NCI-H2171 (cell line): ENCODE measurements around the gene GLA.
A peak's percentile ranks its signal among the peaks of the same experiment; 100 is the strongest.

Source experiments
- DNase-seq: peaks from one replicate; lab custom pipeline; 2025; lab: John Stamatoyannopoulos, UW

Gene GLA

DNA sequence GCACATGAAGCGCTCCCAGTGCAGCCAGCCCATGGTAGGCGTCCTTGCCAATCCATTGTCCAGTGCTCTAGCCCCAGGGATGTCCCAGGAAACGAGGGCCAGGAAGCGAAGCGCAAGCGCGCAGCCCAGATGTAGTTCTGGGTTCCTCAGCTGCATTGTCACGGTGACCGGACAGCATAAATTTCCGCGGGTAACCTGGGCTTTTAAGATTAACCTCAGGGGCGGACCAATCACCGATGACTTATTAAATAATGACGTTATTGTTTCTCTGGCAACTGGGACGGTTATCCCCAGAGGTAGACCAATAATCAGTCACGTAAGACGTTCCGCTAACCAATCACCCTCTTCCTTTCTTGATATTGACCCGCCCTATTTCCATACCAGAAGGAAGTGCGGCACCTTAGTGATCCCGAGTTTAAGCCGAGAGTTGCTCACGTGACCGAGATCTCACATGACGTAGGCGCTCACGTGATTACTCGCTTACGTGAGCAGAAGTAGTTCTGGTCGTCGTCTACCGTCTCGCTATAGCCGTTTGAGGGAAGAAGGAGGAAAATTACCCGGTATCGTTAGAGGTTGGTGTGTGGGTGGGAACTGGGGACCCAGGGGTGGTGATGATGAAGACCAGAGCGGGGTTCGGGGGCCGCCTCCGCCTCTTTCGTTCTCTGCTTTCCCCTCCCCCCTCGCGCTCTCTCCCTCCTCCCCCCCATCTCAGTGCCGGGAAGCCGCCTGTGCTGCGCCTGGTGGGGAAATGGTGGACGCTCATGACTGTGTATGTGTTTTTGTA, at the start of gene GLA, which contains the start of gene HNRNPH2:
Gene GLA, minus strand, starts transcription at position 178 of the 784 bp plus-strand sequence. Its CDS starts 22 bp downstream, at position 156.
Gene HNRNPH2, plus strand, starts transcription at position 475 of the 784 bp plus-strand sequence. CDS start 3,767 bp downstream, outside the sequence.
- DNase-seq: peak; percentile 82

DNA sequence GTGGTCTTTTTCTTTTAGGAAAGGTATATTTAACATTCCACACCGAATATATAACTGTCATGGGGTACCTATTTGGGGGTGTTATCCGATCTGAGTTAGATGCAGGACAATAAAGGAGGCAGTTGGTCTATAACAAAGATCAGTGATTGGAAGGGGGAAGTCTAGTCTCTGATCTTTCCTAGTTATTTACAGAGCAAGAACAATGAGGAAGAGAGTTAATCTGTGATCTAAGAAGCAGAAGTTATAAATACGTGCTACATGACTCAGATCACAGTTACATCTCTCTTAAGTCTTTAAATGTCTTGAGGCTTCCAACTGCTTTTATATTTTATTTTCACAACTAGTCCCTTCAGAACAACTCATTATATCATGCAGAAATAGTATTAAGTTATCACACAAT, 44.3 kb upstream of the GLA start:
- no peak for DNase-seq

DNA sequence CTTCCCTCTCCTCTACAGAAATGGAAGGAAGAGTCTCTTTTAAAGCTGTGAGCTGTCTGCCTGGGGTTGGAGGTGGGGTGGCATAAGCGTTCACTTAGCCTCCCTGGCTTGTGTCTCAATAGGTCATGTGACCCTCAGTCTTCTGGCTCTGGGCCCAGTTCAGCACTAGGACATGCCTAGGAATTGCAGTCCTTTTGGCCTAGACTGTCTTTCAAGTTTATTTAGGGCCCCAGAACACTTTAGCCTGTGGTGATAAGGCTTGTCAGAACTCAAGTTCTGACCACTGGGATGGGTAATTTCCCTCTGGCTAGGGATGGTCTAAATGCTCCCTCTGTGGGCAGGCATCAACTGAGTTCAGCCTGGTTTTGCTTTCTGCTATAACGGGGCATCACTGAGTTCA, 43.2 kb upstream of the GLA start:
- DNase-seq: no peak

DNA sequence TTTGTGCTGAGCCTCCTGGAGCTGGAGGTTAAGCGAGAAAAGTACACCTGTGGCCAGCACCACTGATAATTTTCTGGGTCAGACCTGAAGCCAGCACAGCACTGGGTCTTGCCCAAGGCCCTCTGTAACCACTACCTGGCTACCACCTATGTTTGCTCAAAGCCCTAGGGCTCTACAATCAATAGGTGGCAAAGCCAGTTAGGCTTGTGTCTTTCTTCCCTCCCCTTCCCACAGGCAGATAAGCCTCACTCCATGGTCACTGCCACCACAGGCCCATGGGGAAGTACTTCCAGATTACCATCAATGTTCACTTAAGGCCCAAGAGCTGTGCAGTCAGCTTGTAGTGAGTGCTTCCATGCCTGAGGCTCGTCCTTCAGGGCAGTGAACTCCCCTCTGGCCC, 42.4 kb upstream of the GLA start:
- DNase-seq: no peak

DNA sequence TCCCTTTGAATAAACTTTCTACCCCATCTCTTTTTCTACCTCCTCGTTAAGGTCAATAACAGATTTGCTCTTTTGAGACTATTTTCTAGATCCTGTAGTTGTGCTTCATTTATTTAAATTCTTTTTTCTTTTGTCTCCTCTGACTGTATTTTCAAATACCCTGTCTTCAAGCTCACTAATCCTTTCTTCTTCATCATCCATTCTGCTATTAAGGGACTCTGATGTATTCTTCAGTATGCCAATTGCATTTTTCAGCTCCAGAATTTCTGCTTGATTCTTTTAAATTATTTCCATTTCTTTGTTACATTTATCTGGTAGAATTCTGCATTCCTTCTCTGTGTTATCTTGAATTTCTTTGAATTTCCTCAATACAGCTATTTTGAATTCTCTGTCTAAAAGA, 41.6 kb upstream of the GLA start:
- no peak for DNase-seq

DNA sequence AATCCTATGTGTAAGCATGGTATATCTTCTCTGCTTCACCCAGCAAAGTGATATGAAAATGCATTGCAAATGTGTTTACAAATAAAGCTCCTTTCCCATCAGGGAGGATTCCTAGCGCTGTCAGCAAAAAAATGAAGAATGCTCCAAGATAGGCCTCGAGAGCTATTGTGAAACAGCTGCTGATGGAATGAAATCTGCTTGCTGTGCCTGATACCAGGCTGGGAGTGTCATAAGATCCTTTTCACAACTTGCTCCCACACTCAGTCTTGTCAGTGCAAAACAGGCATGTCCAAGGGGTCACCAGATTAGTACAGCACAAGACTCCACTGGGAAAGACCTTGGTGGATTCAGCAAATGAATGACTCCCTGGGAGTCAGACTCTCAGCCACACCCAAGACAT, 34.4 kb upstream of the GLA start:
- no peak for DNase-seq

DNA sequence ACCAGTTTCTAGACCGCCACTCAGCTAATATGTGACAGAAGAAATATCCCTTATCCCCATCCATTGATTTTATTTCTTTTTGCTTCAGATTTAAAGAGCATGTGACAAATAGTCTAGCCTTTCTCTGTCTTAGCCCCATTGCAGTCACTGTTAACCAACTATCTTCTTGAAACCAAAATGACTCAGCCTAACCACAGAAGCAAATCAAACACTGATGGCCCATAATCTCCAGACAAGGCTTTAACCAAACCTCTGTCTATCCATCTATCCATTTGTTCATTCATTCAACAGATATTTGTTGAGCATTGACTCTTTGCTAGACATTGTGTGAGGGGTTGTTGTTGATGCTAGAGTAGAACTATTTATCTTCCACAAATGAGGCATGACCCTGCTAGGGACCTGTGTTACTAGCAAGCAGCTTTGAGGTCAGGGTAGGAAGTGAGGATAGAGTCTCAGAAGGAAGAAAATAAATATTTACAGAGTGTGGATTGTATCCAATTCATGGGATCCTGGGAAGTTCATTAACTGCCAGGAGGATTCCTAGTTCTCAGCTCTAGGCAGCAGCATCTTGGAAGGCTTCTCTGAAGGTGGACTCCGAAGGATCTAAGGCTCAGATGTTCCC, 22.8 kb upstream of the GLA start:
- DNase-seq: no peak

DNA sequence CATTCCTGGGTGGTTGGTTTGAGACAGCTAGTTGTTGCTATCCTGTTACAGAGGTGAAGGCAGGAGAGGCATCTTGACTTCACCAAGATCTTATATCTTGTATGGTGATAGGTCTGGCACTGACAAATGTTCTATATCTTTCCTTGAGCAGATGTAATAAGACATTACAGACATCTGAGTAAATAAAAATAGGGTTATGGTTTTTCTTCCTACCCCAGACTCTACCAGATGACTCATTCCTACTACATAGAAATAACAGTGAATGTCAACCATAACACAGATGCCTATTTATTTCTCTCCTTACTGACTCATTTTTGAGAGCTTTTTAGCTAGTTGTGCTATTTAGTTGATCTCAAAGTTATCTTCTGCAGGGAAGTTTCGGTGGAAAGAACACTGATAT, 22.2 kb upstream of the GLA start:
- DNase-seq: no peak

DNA sequence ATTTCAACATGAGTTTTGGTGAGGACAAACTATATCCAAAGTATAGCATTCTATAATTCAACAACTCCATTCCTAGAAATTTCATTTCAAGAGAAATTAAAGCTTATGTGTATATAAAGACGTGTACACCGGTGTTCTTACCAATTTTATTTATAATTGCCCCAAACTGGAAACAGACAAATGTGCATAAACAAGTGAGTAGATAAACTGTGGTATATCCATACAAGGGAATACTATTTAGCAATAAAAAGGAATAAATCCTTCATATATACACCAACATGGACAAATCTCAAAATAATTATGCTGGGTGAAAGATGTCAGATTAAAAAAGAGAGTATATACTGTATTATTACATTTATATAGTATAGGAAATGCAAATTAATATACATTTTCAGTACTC, 20.2 kb upstream of the GLA start:
- DNase-seq: no peak

DNA sequence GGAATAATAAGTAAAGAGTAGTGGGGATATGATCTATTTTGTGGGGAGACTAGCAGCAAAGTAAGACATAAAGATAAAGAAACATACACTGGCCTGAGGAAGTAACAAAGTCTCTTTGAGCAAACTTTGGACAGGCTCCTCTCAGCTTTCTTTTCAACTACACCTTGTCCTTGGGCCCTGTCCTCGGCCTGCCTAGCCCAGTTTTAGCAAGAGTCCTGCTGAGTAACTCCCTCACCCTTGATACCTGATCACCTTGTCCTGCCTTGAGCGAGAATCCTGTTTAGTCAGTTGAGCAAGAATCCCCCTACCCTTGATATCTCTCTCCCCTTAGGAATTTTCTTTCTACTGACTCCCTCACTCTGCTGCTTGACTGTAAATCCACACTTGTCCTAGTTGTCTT, 11.8 kb upstream of the GLA start:
- no peak for DNase-seq

DNA sequence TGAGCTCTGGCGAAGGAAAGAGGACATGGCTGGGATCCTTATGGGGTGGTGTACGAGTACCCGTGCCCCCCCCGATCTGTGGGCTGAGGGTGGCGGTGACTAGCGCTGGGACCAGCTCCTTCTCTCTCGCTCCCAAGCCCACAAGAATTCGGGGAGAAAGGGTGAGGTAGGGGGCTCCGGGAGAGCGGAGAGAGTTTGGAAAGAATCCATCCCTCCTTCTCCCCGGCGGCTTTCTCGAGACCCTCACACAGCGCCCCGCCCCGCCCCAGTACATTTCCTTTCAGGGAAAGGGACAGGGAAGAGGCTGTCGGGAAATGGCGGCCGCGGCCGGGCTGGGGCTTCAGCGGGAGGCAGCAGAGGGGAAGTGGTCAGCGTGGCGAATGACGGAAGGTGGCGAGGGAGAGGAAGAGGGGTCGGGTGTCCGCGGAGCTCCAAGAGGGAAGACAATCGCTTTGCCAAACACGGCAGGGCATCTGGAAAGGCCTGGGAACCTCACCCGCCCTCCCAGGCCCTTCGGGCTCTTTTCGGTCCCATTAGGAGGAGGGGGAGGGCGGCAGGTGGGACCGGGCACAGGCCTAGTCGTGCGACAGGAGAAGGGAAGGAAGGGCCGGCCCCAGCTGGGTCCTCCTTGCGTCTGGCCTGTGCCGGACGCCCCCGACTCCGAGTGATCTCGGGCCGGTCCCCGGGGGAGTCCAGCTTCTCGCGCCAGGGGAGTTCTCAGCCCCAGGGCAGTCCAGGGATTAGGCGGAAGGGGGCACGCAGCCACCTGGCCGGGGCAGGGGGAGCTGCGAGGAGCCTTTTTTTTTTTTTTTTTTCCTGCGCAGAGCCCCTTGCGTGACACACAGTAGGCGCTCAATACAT, 10.5 kb upstream of the GLA start:
- peak; percentile 14 for DNase-seq

DNA sequence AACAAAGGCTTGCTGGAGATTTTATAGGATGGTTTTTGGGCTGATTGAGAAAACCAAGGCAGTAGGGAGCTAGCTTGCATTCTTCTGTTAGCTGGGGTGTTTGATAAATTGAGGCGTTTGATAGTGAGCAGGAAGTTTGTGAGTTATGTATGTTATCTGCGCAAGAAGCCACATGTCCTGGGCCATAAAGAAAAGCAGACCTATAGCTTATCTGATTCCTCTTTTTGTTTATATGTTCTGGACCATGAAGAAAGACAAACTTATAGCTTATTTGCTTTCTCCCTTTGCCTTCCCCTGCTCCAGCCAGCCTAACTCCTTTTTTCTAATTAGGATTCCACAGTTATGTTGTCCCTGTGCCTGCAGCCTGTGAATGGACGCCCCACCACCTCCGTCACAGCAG, 9.5 kb upstream of the GLA start:
- no peak for DNase-seq

DNA sequence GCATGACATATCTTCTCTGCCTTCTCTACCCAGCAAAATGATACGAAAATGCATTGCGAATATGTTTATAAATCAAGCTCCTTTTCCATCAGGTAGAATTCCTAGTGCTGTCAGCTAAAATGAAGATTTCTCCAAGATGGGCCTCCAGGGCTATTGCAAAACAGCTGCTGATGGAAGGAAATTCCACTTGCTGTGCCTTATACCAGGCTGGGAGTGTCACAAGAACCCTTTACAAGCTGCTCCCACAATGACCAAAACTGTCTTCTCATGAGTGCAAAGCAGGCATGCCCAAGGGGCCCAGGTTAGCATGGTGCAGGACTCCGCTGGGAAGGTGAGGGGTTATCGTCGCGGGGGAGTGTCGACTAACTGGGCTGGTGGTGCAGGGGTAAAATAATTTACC, 9.0 kb upstream of the GLA start:
- DNase-seq: no peak

DNA sequence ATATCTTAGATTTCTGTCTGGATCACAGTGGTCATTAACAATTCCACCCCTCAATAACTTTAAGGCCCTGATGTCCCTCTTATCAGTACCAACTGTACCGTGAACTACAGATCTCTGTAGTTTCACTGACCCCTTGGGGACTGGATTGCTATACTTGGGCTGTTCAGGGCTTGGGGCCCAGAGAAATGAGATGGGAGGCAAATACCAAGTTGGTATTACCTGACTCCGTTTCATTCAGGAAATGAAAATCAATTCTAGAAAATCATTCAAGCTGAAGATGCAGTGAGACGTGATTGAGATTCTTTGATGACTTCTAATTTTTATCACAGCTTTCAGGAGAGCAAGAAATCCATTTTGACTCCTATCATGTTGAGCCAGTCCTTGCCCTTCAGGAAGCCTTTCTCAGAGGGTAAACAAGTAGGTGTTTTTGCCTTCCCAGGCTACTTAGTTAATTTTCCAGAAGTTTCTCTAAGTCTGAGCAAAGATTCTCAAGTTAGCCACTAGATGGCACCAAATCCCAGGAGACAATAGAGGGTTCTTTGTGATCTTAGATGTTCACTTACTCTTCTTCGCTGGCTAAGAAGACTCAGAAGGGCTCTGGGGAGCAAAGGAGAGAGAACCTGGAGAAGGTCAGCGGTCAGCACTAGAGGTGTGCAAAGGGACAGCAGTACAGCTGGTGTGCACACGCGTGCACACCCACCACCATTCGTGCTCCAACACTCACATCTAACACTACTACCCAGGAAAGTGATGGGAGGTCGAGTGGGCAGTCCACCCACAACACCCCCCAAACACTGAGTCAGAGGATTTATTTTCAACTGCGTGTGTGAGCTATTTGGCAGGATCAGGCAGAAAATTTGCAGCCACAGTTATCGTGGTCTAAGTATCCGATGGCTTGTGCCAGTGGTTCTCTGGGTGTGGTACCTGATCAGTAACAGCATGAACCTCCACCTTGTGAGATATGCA, 7.7 kb upstream of the GLA start:
- DNase-seq: peak; percentile 15

DNA sequence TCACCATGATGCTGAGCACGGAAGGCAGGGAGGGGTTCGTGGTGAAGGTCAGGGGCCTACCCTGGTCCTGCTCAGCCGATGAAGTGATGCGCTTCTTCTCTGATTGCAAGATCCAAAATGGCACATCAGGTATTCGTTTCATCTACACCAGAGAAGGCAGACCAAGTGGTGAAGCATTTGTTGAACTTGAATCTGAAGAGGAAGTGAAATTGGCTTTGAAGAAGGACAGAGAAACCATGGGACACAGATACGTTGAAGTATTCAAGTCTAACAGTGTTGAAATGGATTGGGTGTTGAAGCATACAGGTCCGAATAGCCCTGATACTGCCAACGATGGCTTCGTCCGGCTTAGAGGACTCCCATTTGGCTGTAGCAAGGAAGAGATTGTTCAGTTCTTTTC, 4.3 kb upstream of the GLA start:
- DNase-seq: no peak

DNA sequence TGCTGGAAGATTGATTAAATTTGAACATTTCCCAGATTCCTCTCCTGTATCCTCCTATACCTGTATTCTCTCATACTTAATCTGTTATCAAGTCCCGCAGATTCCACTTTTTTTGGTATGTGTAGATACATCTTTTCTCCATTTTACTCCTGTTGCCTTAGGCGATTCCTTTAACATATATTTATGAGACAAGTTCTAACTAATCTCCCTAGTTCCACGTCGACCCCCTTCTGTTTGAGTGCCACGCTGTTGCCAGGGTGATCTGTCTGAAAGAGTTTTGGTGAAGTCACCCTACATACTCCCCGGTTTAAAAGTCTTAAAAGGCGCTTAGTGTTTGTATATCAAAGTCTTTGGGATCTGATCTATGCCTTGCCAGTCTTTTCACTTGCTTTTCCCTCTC, 2.7 kb upstream of the GLA start:
- DNase-seq: no peak

DNA sequence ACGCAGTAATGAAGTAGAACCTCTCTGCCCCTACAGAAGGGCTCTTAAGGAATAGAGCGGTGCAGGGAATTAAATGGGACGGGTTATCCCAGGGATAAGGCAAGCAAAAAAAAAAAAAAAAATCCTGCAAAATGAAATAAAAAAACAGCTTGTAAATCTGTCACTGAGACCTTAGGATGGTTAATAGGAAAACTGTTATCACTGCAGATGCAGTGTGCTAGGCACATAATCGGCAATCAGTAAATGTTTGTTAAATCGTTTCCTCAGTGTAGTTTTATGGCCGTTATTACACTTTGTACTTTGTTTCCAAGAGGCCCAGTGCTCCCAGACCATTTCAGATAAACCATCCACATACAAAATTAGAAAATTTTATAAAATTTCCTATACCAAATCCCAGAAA, 1.3 kb upstream of the GLA start:
- no peak for DNase-seq

DNA sequence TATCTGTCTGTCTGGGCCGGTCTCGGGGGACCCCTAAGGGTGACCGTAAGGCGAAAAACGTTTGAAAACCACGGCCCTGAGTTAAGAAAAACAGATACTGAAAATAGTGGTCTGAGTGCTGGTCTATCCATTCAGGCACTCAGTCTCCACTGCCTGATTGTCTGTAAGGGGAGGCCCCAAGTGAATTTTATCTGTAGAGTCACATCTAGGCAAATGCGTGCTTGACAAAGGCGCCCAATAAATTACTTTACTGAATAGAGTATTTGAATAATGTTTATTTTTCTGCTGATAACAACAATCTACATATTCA, 762 bp upstream of the GLA start:
- no peak for DNase-seq

DNA sequence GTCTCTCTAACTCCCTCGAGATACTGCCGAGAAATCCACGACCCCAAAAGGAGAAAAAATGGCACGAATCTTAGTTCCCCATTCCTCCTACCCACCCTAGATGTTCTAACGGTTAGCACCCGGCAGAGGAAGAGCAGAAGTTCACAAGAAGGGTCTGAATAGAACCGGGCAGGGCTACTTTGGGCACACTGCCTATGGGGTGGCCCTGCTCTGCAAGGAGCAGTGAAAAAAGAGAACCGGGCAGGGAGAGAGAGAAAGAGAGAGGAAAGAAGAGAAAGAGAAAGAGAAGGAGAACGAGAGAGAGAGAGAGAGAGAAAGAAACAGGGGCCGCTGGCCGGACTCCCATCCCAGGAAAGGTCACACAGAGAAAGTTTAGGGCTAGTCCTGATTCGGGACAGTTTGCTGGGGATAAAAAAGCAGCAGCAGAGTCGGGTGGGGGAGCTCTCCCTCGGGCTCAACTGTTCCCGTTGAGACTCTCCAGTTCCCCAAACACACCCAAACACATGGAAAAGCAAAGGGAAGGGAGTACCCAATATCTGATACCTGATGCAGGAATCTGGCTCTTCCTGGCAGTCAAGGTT, 468 bp downstream of the GLA start:
- DNase-seq: no peak

DNA sequence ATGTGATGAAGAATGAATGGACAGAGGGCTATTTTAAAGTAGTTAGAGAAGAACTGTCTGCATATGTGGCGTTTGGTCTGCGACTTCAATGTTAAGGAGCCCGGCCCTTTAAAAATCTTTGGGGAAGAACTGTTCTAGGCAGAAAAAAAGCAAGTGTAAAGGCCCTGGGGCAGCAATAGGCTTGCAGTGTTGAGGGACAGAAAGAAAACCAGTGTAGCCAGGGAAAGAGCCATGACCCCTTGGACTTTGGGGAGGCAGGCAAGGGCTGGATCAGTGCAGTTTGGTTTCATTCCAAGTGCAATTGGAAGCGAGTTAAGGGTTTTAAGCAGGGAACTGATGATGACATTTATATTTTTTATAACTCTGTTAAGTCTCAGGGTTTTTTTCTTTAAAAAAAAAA, 7.9 kb downstream of the GLA start:
- DNase-seq: no peak

DNA sequence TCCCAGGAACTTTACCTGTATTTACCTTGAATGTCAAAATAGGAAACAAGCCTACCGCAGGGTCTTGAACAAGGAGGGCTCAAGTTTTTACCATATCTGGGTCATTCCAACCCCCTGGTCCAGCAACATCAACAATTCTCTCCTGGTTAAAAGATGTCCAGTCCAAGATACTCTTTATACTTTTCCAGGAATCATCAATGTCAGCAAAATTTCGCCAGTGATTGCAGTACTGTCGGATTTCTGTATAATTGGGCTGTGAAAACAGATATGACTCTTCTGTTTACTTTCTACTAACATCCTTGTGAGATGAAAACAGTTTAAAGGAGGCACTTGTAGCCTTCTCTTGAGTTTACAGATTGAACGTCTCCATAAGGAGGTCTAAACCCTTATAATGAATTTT, 9.0 kb downstream of the GLA start:
- no peak for DNase-seq

DNA sequence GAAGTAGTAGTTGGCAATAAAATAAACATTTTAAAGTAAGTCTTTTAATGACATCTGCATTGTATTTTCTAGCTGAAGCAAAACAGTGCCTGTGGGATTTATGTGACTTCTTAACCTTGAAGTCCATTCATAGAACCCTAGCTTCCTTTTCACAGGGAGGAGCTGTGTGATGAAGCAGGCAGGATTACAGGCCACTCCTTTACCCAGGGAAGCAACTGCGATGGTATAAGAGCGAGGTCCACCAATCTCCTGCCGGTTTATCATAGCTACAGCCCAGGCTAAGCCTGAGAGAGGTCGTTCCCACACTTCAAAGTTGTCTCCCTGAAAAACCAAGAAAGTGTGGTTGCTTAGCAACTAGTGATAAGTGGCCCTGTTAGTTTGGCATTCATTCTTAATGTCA, 9.9 kb downstream of the GLA start:
- DNase-seq: no peak
